Measurements from ENCODE around the gene ANKRD13C.

GRCh38 chr1:70334436-70334835 is 20.1 kb downstream of the ANKRD13C start:
- TF ChIP-seq CTCF (conservative IDR thresholded peaks at IDR 0.05 in 1 of 2, IDR thresholded peaks at IDR 0.05 in 1 of 2; ENCODE audit: low read depth in 1 of 2, low read length in 2 of 2) (no peak), EZH2 (IDR thresholded peaks at IDR 0.05; ENCODE audit: low read length, missing control alignments) (no peak)

All from fibroblast of lung (primary cell).